ENCODE measurements around the gene TLX1.

Gene TLX1

DNA sequence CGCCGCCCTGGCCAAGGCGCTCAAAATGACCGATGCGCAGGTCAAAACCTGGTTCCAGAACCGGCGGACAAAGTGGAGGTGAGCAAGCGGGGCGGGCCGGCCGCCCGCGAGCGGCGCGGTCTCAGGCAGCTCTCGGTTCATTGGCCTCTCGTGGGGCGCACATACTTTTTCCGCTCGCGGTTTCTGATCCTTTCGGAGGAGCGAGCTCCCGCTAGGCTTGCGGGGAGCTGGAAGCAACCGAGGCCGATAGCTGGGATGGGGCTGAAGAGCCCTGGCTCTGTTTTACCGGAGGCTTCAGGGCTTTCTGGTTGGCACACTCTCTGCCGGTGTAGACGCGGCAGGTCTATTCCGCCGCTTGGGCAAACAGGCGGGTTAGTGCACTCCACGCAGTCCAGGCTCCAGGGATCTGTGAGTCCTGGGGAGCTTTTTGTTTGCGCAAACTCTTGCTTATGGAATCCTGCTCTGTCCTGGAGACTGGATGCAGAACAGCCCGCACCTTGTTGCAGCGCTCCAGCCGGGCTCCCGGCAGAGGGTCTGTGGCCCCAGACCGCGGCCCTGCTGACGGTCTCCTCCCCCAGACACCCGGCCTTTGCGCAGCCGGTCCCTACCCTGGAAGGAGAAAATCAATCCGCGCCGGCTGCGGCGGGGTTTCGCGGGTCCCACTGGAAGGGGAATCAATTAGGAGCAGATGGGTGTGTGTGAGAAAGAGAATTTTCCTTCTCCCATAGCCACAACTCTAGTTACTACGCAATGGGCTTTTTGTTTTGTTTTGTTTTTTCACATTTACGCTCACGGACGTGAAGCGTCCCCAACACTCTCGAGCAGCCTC is 3.4 kb downstream of the TLX1 start:
- DNase-seq (ENCODE audit: low read depth in 2 of 2): no peak

DNA sequence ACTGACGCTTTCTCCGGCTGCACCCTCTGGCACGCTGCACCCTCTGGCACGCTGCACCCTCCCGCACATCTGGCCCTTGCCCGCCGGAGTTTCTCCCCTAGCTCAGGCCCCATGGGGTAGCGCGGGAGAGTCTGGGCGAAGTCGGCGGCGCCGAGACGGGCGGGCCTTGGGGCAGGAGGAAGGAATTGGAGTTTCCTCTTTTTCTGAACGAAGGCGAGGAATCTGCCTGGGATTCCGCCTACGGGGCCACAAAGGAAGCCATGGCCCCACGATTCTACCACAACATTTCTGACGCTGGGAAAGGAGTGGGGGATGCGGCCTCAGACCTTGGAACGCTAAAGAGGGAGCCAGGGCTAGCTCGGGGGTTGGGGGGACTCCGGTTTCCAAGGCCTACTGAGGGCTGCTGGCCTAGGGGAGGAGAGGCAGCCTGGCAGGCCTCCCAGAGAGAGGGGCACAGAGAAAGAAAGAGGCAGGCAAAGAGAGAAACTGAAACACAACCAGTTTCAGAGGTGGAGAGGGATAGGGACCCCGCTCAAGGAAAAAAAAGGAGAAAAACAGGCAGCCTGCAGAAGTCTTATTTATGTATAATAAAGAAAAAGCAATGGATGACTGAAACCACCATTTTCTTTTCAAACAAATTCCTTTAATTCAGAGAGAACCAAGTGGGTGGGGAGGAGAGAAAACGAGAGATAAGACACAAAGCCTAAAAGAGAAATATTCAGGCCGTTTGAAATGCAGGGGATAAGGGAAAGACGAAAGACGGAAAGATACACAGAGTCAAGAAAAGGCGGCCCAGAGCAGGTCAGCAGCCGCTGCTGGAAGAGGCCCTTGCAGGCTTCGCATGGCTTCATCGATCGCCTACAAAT is 4.3 kb downstream of the TLX1 start:
- DNase-seq (ENCODE audit: low read depth in 2 of 2): no peak

DNA sequence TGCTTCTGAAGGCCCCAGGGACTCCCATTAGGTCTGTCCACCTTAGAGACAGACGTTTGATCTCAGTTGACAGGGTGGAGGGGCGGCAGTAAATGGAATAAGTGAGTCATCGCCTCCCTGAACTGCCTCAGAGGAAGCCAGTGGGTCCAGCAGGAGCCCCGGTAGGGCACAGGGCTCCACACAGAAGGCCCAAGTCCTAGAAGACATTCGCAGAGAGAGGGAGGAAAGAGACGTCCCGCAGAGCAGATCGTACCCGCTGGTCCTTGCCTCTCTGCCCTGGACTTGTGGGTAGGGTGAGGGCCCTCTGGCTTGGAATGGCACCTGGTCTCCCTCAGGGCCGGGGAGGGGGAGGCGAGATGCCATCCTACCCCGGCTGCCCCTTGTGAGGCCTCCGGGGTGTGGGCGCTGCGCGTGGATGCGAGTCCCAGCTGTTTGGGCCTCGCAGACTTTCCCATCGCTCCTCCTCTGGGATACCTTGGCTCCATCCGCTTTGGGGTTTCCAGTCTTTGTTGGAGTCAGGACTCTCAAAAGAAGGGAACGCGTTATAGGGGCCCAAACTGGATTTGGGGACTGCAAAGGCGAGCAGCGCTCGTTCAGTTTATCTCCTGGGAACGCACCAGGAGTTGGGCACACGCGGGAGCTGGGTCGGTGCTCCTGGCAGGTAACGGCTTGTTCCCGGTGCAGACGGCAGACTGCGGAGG is 5.1 kb downstream of the TLX1 start:
- DNase-seq (ENCODE audit: low read depth in 2 of 2): no peak

DNA sequence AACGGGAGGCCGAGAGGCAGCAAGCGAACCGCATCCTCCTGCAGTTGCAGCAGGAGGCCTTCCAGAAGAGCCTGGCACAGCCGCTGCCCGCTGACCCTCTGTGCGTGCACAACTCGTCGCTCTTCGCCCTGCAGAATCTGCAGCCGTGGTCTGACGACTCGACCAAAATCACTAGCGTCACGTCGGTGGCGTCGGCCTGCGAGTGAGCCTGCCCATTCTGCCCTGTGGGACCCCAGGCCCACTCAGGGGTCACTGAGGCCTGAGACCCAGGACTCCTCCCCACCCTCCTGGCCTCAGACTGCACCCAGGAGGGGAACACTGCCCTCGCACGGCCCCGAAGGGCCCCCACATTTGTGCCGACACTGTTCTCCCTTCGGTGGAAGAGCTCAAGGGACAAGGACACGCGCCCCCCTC is 5.6 kb downstream of the TLX1 start:
- DNase-seq (ENCODE audit: low read depth in 2 of 2): no peak

DNA sequence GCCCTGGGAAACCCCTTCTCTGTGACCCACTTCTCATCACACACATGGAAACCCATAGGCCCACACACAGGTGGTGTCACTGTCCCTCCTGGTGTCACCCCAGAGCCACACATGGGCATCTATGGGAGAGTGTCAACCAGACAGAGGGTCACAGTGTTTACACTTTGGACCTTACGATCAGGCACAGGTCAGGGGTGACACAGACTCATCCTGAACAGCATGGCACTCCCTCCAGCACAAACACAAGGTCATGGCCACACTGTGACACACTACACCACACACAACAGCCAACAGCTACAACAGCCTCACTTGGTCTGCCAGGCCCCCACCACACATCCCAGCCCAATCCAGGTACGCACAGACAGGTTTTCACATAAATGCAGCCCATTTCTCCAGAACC is 6.2 kb downstream of the TLX1 start:
- no peak for DNase-seq (ENCODE audit: low read depth in 2 of 2)

DNA sequence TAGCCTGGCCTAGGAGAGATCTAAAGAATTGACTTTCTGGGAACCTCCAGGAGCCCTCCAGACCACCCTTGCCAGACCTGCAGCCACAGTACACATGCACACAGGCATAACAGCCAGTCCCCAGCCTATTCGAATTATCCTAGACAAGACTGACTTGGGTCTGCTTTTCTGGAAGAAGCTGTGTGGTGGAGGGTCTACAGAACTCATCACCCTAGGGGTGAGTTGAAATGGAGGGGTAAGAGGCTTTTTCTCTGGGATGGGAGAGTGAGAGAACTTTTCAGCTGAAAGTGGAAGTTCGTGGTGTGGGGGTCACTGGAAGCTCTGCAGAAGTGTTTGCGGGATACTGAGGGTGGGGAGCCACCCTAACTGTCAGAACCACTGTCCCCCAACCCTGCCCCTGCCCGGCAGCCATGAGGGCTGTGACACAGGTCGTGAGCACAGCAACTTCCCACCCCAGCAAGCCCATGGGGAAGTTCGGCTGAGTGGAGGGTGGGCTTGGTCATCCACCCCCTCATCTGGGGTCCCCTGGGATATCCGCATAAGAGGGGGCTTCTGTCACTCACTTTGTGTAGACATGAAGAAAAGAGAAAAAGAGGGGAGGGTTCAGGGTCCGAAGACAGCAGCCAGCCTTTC is 7.8 kb downstream of the TLX1 start:
- no peak for DNase-seq (ENCODE audit: low read depth in 2 of 2)

DNA sequence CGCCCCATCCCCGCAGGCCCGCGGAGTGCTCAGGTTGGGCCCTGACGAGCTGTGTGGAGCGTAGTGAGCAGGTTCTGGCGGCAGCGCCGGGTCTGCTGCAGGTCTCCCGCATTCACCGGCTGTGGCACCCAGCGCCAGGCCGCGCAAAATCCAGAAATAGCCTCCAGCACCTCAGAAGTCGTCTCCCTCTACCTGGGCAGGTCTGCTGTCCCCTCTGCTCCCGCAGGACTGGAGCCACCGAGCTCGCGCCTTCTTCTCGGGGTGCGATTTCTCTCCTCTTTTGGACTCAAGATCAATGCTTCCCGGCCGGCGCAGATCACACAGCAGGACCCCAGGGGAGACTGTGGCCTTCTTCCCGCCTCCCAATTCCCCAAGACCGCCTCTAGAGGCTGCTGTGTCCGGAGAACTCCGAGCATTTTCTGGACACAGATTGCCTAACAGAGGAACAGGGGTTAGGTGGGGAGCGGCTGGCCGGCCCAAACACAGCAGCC is 8.4 kb downstream of the TLX1 start:
- DNase-seq (ENCODE audit: low read depth in 2 of 2): no peak

DNA sequence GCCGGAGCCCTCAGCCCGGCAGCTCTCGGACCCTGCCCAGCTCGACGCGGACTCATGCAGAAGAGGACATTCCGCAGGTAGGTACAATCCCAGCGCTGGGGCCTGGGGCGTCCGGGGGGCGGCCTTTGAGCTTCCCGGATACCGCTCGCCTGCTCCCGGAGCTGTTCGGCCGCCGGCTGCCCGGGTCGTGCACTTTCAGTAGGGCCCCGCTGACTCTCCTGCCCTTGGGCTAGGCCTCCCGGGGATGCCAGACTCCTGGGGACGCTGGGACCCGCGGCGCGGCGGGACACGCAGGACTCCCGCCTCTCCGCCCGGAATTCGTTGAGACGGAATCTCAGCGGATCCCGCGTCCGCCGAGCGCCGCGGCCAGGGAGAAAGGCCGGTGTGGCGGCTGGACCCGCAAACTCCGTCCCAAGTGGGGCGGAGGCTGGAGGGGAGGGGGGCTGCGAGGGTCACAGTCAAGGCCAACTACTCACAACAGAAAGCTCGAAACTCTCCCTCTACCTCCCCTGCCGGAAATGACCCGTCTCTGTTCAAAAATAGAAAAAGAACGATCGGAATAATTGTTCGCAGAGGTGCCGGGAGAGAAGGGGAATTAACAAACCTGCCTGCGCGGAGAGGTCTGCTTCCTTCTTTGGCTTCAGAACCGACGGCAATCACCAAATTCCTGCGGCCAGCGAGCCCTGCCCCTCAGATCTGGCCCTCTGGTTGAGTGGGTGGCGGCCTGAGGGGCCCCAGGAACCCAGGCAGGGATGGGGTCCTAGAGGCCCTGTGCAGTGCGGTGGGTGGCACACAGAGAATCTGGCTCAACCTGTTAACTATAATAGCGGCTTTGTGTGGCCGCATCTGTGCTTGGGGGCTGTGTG is 9.2 kb downstream of the TLX1 start:
- no peak for DNase-seq (ENCODE audit: low read depth in 2 of 2)

DNA sequence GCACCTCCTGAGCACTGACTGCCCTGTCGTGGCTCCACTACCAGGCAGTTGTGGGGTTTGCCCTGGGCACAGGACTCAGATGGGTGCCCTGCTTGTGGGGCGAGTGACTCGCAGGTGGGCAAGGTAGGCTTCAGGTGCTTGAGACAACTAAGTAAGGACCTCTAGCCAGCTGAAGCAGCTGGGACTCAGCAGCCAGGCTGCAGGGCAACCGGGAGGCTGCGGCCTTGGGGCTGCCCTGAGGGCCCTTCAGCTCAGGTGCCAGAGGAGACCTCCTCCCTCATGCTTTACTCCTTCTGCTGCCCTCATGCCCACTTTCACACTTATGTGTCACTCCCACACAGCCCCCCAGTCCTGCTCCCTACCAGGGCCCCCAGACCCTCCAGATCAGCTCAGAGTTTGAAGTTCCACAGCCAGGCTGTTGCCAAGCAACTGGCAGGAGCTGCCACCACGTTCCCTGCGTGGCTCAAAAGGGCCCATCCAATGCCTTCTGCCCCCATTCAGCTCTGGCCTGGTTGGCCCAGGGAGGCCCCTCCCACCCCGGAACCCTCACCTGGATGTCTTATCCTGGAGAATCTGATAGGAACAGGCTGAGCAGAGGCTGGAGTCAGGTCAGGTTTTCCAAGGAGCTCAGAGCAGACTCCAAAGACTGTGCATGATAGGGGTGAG is 10.0 kb downstream of the TLX1 start:
- no peak for DNase-seq (ENCODE audit: low read depth in 2 of 2)

DNA sequence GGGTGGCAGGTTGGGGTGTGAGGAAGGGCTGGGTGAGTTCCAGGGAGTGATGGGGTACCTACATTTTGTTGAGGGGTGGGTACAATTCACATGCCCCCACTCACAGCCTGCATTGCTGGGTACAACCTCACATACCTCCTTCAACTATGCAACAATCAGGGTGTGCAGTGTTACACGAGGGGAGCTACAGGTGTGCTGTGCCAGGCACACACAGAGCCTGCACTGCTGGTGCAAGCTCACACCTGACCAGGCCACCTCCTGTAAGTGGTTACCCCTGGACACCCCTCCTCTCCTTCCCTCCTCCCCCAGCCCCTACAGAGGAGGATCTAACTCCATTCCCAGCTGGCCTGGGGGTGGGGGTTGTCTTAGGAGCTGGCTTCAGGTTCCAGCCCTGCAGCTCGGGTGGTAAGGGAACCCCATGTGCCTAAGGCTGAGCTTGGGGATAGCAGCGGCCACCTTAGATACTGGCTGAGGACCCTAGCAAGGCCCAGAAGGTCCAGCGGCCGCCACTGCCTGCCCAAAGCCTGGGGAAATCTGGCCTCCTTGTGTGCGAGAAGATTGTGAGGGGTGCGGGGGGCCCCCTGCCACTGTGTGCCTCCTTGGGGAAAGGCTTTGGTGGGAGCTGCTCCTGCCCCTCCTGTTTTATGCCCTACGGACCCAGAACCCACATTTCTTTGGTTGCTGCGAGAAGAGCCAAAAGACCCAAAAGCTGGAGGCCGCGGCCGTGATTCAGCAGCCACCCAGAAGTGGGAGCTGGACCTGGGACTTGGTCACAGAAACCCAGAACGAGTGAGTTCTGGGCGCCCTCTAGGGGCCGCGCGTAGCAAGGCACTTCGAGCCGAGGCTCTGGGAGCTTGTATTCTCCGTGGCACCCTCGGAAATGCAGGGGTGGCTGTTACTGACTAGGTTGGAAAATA is 10.8 kb downstream of the TLX1 start:
- peak; percentile 73 to 77 for DNase-seq (ENCODE audit: low read depth in 2 of 2)

DNA sequence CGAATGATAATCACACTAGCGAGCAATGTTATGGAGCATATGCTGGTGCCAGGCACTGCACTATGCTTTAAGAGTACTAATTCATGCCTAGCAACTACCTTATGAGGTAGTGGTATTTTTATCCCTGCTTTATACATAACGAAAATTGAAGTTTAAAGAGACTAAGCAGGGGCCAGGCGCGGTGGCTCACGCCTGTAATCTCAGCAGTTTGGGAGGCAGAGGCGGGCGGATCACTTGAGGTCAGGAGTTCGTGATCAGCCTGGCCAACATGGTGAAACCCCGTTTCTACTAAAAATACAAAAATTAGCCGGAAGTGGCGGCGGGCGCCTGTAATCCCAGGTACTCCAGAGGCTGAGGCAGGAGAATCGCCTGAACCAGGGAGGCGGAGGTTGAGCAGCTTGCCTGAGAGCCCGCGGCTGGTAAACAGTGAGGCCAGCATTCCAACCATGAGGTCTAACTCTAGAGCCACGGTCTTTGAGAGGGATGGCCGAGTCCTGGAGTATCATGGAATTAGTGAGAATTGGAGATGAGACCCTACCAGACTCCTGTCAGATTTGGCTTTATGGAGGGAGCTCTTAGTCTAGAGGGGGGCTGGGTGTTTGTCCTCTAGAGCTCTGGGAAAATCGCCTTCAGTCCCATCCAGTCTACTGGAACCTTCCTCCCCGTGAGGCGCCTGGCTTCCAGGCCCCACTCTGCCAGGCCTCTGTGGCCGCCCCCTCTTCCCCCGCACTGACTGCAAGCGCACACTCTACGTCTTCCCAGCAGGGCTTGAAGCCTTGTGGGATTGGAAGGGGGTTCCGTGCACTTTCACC is 11.6 kb downstream of the TLX1 start:
- no peak for DNase-seq (ENCODE audit: low read depth in 2 of 2)

DNA sequence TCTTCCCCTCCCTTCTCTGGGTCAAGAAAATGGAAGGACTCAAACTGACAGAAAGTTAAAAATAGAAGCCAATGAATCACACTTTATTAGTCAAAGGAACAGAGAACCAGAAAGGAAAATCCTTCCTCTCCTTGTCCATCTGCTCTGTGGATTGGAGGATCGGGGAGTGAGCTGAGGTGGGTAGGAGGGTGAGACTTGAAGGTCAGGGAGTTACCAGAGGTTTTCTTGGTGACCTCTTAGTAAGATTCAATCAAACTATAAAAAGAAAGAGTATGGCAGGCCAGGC is 12.2 kb downstream of the TLX1 start:
- DNase-seq (ENCODE audit: low read depth in 2 of 2): no peak

DNA sequence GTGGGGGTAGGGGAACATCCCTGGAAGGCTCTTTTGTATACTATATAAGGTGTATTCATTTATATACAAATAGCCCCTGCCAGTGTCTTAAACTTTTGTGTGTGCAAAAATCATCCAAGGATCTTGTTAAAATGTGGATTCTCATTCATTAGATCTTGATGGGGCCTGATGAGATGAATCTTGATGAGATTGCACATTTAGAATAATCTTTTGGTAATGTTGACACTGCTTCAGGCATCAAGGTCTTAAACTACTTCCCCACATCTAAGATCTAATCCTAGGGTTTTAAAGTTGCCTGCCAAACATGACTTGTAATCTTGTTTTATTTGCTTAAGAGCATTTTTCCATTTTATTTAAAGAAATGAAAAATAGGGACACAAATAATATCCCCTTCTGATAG is 13.0 kb downstream of the TLX1 start:
- no peak for DNase-seq (ENCODE audit: low read depth in 2 of 2)

DNA sequence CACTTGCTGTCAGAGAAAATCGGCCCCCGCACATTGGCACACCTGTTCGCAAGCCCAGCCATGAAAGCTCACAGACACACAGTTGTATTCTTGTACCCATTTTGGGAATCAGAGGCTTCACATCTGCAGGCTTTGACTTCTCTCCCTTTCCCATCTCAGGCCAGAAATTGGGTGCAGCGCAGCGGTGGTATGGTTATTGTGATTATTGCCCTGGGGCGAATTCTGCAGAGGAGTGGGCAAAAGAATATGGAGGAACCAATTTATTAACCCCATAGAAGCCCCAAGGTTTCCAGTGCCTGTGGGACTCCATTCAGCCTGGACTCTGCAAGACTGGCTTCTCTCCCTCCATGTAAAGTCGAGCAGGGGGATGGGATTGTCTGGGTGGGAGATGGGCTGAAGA is 14.0 kb downstream of the TLX1 start:
- no peak for DNase-seq (ENCODE audit: low read depth in 2 of 2)

DNA sequence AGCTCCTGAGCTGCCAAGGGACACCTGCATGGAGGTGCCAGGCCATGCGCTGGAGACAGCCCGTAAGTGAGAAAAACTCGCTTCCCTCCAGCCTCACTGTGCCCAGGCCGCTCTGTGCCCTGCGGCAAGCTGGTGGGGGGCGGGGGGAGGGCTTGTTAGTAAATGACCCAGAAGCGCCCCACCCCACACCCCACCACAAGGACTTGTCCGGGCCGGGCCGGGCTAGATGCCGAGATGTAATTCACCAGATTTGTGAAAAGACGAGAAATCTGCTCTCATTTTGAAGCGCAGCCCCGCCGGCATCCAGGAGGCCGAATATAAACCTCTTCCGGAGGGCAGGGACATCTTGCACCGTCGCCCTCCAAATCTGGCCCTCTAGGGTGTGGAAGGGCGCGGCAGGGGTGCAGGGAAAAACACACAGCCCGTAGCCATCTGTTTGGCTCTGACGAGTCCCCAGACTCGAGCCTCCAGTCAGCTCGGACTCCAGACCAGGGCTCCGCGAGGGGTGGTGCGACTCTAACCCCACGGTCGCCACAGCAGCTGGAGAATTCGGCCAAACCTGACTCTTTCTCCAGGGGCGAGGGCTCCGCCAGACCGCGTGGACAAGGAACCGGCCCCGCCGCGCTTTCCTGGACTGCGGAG is 14.8 kb downstream of the TLX1 start:
- DNase-seq (ENCODE audit: low read depth in 2 of 2): no peak

DNA sequence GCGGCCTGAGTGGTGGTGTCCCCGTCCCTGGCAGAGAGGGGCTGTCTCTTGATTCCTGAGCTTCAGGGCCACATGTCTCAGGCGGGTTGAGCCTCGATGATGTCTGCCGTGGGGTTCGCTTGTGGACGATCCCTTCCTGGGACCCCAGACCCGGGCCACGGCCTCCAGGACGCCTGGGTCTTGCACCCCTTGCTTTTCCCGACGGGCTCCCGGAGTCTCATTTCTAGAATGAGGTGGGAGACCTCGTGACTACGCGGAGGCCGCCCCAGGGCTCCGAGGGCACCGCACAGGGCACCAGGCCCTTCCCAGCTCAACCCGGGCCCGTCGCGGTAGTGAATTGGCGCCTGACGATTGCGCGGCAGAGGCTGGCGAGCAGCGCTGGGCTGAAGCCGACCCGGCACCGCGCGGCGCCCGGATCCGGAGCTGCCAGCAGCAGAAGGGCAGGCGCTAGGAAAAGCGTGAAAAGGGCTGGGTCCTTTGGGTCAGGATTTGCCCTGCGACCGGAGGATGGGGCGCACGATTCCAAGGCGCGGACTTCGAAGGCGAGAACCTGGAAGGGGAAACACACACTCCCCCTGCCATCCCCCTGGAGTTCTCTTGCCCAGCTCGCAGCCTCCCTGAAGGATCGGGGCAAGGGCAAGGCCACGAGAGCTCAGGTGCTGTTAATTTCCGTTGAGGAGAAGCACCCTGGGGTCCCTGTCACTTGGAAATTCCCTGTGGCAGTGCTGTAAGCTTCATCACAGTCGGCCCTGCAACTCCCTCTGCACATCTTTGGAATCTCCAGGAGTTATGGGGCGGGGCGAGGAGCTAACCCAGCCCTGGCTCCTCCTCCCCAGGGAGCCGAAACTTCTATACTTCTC is 15.5 kb downstream of the TLX1 start:
- DNase-seq (ENCODE audit: low read depth in 2 of 2): no peak

DNA sequence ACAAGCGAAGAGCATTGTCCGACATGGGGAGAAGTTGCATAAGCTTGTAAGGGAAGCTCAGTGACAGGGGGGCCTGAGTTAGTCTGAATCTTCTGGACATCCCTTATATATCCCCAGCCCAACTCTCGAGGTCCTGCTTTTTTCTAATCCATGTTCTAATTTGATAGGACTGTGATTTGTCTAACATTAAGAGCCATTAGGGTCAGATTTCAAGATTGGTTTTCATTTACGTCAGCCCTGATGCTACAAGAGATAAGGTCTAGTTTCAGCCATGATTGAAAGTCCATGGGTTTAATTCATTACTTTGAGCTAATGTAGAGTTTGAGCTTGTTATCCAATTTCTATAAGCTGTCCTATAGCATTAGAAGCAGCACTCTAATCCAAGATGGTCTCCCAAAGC is 20.3 kb downstream of the TLX1 start:
- no peak for DNase-seq (ENCODE audit: low read depth in 2 of 2)

Data from stimulated activated CD8-positive, alpha-beta memory T cell treated with anti-CD3 and anti-CD28 coated beads, Interleukin-2, amount 100 ng/mL, for 48 hours (primary cell).